Omental fat pad (tissue), 4 donors: Measurements from ENCODE around the gene PCSK9. TPM values are rescaled to one million over a fixed set of nuclear protein-coding genes. Genes with fewer than 3 reads are reported as not detected.

Source experiments
- ATAC-seq: fragments of 150-250 bp; one replicate; pipeline ENCODE4 v1.9.1; 2016; ENCODE audit warnings: mild to moderate bottlenecking, moderate library complexity; ENCODE audit not compliant: low FRiP score
- DNase-seq: peaks from one replicate; pipeline ENCODE4 v3.0.0-alpha.2; 2019; ENCODE audit warnings: low spot score
- total RNA-seq, 4 donors: library from RNA; depleted of rRNA; stranded (reverse); fragments of >200 nt; gene quantifications; one replicate each; pipeline ENCODE4 v1.1.0, GENCODE V29; 2016
- TF ChIP-seq, protein P1 (sequence below), 3 donors: fragments of 450-650 bp; IDR thresholded peaks; one replicate each; pipeline ENCODE4 v1.5.1; 2016 to 2017; ENCODE audit warnings: antibody characterized with exemption in 3 of 3, mild to moderate bottlenecking in 3 of 3, moderate library complexity in 2 of 3

PCSK9 gene
- total RNA-seq, 4 donors from 2014 or later = 0.56 to 0.95 (median 0.80) TPM

GRCh38 chr1:54995013-54995760, 44.2 kb upstream of the PCSK9 start:
- ATAC-seq (no peak), DNase-seq (no peak)
- TF ChIP-seq, protein P1, sequence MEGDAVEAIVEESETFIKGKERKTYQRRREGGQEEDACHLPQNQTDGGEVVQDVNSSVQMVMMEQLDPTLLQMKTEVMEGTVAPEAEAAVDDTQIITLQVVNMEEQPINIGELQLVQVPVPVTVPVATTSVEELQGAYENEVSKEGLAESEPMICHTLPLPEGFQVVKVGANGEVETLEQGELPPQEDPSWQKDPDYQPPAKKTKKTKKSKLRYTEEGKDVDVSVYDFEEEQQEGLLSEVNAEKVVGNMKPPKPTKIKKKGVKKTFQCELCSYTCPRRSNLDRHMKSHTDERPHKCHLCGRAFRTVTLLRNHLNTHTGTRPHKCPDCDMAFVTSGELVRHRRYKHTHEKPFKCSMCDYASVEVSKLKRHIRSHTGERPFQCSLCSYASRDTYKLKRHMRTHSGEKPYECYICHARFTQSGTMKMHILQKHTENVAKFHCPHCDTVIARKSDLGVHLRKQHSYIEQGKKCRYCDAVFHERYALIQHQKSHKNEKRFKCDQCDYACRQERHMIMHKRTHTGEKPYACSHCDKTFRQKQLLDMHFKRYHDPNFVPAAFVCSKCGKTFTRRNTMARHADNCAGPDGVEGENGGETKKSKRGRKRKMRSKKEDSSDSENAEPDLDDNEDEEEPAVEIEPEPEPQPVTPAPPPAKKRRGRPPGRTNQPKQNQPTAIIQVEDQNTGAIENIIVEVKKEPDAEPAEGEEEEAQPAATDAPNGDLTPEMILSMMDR (IDR thresholded peaks at IDR 0.05) = no peak

GRCh38 chr1:54995835-54996234, 43.5 kb upstream of the PCSK9 start:
- DNase-seq (no peak), ATAC-seq (no peak)
- TF ChIP-seq, protein P1 (IDR thresholded peaks at IDR 0.05) = no peak

- ATAC-seq (no peak), DNase-seq (peak; percentile 45)
- TF ChIP-seq, protein P1 (IDR thresholded peaks at IDR 0.05) = peak in 1 of 3 donors; percentile 27
These were observed 42.9 kb upstream of the PCSK9 start for GRCh38 chr1:54996359-54996868.

DNA sequence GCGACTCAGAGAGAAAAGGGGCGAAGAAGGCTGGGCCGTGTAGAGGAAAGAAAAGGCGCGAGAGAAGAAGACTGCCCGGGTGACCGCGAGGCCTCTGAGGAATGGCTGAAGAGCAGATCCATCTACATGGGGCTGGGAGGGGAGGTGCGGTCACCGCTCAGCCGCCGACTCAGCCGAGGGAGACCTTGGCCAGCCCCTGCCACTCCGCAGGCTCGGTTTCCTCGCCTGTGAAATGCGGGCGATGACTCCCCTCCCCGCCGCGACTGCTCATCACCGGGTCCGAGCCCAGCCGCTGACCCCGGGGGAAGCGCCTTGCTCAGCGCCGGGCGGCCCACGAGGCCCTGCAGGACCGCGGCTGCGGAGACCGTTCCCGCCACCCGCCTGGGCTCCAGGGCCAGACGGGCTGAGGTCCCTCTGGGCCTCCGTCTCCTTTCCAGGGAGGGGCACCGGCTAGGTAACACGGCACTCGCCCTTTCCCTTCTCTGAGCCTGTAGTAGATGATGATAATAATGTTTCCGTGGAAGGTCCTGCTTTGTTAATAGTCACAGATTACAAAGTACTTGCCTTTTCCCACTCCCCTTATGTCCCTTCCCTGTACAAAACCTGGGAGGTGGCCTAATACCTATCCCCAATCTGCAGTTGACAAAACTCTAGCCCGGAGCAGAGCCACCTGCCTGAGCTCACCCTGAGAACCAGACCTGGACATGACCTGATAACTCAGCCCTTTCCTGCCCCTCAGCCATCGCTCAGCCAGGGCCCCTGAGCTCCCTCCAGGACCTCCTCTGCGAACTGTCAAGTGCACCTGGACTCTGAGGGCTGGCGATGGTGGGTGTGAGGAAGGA, 42.3 kb upstream of the PCSK9 start:
- DNase-seq (no peak), ATAC-seq (no peak)
- TF ChIP-seq, protein P1 (IDR thresholded peaks at IDR 0.05) = no peak

- DNase-seq (no peak), ATAC-seq (no peak)
- TF ChIP-seq, protein P1 (IDR thresholded peaks at IDR 0.05) = no peak
These were observed 41.7 kb upstream of the PCSK9 start for GRCh38 chr1:54997711-54997986.

DNA sequence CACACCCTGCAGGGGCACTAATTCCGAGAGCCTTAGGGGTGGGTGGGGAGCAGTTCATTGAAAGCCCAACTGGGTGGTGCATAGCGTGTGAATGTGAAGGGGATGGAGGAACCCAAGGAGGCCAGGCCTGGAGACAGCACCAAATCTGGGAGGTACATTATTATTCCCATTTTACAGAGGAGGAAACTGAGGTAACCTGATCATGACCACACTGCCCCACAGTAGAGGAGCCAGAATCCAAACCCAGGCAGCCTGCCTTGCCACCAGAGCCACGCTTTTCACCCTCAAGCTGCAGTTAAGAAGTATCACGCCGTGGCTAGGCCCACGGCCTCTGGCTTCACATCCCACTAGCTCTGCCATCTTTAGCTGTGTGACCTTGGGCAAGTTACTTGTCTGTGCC, 41.2 kb upstream of the PCSK9 start:
- no peak for ATAC-seq
- TF ChIP-seq, protein P1 (IDR thresholded peaks at IDR 0.05) = no peak
- DNase-seq = no peak
